ENCODE results near the gene CNTNAP4.

CNTNAP4 gene

DNA sequence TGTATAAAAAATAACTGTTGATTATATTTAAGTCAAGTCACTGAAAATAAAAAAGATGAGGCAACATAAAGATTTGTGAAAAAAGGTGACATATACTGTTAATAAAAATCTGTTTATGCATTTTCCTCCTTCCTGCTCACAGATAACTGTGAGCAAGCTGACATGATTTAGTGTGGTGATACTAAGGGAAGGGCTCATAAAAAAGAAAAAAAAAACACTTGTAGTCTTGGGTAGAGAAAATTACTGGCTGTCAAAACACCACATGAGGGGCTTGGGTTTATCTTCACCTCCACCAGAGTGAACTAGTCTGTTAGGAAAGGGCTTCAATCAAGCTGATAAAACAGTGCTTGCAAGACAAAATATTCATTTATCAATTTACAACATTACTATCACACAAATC, 247.6 kb downstream of the CNTNAP4 start:
- no peak for DNase-seq (ENCODE audit: low read depth)
- in situ Hi-C loops (cut with HindIII; ENCODE audit: low sequenced_read_pairs), result no loop called here
- no peak overlapping the region for H3K4me3 ChIP-seq (ENCODE audit: low read depth, low read length)
- TF ChIP-seq, protein P1, sequence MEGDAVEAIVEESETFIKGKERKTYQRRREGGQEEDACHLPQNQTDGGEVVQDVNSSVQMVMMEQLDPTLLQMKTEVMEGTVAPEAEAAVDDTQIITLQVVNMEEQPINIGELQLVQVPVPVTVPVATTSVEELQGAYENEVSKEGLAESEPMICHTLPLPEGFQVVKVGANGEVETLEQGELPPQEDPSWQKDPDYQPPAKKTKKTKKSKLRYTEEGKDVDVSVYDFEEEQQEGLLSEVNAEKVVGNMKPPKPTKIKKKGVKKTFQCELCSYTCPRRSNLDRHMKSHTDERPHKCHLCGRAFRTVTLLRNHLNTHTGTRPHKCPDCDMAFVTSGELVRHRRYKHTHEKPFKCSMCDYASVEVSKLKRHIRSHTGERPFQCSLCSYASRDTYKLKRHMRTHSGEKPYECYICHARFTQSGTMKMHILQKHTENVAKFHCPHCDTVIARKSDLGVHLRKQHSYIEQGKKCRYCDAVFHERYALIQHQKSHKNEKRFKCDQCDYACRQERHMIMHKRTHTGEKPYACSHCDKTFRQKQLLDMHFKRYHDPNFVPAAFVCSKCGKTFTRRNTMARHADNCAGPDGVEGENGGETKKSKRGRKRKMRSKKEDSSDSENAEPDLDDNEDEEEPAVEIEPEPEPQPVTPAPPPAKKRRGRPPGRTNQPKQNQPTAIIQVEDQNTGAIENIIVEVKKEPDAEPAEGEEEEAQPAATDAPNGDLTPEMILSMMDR (IDR thresholded peaks at IDR 0.05; ENCODE audit: low read depth, low read length, missing control alignments), result no peak

DNA sequence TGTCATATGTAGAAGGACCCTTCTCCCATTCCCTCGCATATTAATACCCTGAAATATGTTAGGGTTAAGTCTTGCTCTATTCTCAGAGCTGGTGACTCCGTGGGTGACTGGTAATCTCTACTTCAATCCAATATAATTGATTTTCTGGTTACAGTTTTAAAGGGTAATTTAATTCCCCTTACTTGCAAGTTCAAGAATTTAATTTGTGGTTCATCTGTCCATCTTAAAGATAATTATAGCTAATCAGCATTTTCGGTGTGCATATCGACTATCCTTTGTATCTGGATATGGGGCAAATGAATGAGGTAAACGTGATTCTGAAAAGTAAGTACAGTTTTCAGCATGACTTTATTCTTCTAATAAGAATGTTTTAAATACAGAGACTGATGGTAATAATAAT, 250.0 kb downstream of the CNTNAP4 start:
- TF ChIP-seq, protein P1 (IDR thresholded peaks at IDR 0.05; ENCODE audit: low read depth, low read length, missing control alignments), result no peak
- H3K4me3 ChIP-seq (ENCODE audit: low read depth, low read length), result no peak overlapping the region
- in situ Hi-C loops (cut with HindIII; ENCODE audit: low sequenced_read_pairs), result no loop called here
- no peak for DNase-seq (ENCODE audit: low read depth)

DNA sequence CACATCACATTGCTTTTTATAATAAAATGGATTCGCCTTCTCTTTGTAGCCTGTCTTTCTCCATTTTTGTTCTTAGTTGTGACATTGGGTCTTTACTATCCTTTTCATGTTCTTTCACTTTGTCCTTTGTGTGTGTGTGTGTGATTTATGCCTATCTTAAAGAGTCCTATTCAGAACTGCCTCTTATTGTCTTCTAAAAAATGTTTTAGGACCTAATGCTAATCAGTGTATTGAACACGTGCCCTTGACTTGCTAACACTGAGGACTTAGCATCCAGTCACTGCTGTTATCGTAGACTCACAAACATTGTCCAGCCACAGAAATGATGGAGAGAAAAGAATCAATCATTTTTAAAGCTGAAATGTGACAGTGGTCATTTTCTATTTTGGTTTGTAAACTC, 251.9 kb downstream of the CNTNAP4 start:
- in situ Hi-C loops (cut with HindIII; ENCODE audit: low sequenced_read_pairs), result no loop called here
- TF ChIP-seq, protein P1 (IDR thresholded peaks at IDR 0.05; ENCODE audit: low read depth, low read length, missing control alignments), result no peak
- H3K4me3 ChIP-seq (ENCODE audit: low read depth, low read length), result no peak overlapping the region
- DNase-seq (ENCODE audit: low read depth), result no peak

DNA sequence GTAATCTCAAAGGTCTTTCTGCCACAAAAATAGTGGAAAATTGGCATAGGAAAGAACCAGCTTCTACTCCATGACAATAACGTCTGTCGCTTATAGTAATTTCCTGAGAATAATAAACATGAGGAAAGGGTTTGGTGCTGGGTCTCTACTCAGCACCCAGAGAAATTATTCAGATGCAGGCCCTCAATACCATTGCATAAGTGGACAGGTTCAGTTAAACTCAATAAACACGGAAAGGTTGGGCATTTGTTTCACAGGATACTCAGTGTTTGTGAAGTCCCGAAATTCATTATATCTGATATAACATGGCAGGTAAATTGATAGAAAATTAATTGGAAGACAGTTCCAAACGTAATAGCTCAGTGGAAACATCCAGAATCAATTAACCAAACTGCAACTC, 254.0 kb downstream of the CNTNAP4 start:
- TF ChIP-seq, protein P1 (IDR thresholded peaks at IDR 0.05; ENCODE audit: low read depth, low read length, missing control alignments), result no peak
- in situ Hi-C loops (cut with HindIII; ENCODE audit: low sequenced_read_pairs), result no loop called here
- no peak overlapping the region for H3K4me3 ChIP-seq (ENCODE audit: low read depth, low read length)
- DNase-seq (ENCODE audit: low read depth), result no peak

DNA sequence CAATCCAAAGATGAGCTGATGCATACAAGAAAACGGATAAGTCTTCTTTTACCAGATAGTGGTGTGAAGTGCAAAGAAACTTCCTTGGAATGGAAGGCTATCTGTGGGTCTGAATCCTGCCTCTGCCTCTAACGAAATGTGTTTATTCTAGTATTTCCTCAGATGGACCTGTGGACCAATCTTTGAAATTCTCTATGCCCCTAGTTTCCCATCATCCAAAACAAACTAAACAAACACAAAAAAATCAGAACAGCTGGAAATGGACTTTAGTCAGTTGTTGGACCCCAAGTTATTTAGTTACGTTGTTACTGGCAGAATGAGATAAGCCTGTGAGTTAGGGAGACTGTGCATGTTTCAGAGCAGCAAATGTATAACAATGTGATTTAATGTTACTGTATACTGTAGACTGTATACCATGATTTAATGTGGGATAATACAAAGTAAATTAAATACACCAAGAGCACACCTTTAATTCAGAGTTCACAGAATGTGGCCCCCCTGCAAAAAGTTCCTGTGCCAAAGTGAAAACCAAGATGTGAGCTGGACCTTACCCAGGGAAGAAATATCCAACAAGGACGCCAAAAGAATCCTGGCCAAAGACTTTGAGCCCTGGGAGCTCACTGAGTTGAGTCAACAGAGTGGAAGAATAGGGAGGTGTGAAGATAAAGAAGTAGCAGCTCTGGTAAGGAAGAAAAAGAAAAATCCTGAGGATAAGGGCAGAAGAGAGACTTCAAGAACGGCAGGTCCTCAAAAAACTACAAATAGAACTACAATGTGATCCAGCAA, 255.2 kb downstream of the CNTNAP4 start:
- in situ Hi-C loops (cut with HindIII; ENCODE audit: low sequenced_read_pairs), result no loop called here
- TF ChIP-seq, protein P1 (IDR thresholded peaks at IDR 0.05; ENCODE audit: low read depth, low read length, missing control alignments), result no peak
- no peak overlapping the region for H3K4me3 ChIP-seq (ENCODE audit: low read depth, low read length)
- DNase-seq (ENCODE audit: low read depth), result no peak

DNA sequence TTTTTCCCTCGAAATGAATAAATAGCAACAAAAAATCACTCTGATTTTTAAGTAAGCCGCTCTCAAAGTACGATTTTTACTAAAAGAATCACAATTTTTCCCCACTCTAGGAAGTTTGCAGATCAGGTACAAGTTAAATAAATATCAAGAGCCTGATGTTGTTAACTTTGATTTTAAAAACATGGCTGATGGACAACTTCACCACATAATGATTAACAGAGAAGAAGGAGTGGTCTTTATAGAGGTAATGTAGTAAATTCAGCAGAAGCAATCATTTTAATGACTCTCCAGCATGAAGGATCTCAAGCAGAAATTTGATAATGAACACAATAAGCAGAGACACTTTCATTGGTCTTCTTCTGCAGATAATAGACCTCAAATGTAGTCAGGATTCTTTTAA, 262.4 kb downstream of the CNTNAP4 start:
- in situ Hi-C loops (cut with HindIII; ENCODE audit: low sequenced_read_pairs), result no loop called here
- no peak for DNase-seq (ENCODE audit: low read depth)
- TF ChIP-seq, protein P1 (IDR thresholded peaks at IDR 0.05; ENCODE audit: low read depth, low read length, missing control alignments), result no peak
- H3K4me3 ChIP-seq (ENCODE audit: low read depth, low read length), result no peak overlapping the region

Measured in astrocyte of the cerebellum (primary cell).